SK-N-SH (cell line): Measurements from ENCODE around the gene ADAP2. TPM values are rescaled to one million over a fixed set of nuclear protein-coding genes. Genes with fewer than 3 reads are reported as not detected.
A peak's percentile ranks its signal among the peaks of the same experiment; 100 is the strongest.

Experiments
- CTCF ChIA-PET: fragments of 300-600, 350-600 bp; formaldehyde crosslinking; extraction: SDS; loops from one replicate; lab custom pipeline; 2021; lab: Yijun Ruan, JAX
- POLR2A ChIA-PET: fragments of 350-600 bp; sonication (Branson Sonifier 250); formaldehyde crosslinking; extraction: SDS; loops from one replicate; lab custom pipeline; 2020; ENCODE audit warnings: antibody characterized with exemption, inconsistent platforms; lab: Yijun Ruan, JAX
- DNase-seq: peaks from one replicate; pipeline ENCODE4 v3.0.0; 2012
- H2AFZ ChIP-seq: fragments of 200-600 bp; sonication (generic); 2 replicates; pipeline ENCODE4 v1.8.1; 2016; ENCODE audit warnings: antibody characterized with exemption, mild to moderate bottlenecking, low read depth
- H3F3A ChIP-seq: fragments of 200-600 bp; sonication (generic); replicated peaks from 2 replicates; pipeline ENCODE3; 2016; ENCODE audit warnings: antibody characterized with exemption, mild to moderate bottlenecking; ENCODE audit not compliant: insufficient read depth
- H3K27ac ChIP-seq, 2 experiments: fragments of 200-500 bp in 1 of 2; fragments of 200-600 bp in 1 of 2; sonication (Bioruptor generic) in 1 of 2; sonication (generic), shearing (Covaris generic) in 1 of 2; 2 replicates each; pipeline versions ENCODE4 v1.5.1 to v1.6.1; 2014 to 2016; ENCODE audit warnings: low read depth in 2 of 2, inconsistent platforms in 1 of 2, low read length in 1 of 2, mild to moderate bottlenecking in 1 of 2, mixed read lengths in 1 of 2
- H3K27me3 ChIP-seq: fragments of 200-600 bp; sonication (generic), shearing (Covaris generic); 2 replicates; pipeline ENCODE4 v1.6.1; 2016; ENCODE audit warnings: mixed run types; ENCODE audit not compliant: insufficient read depth
- H3K36me3 ChIP-seq, 2 experiments: fragments of 200-500 bp in 1 of 2; fragments of 200-600 bp in 1 of 2; sonication (Bioruptor generic) in 1 of 2; sonication (generic) in 1 of 2; replicated peaks in 1 of 2; 2 replicates each; pipeline versions ENCODE3 to v1.5.1; 2014 to 2016; ENCODE audit warnings: low read length in 1 of 2, mild to moderate bottlenecking in 1 of 2; ENCODE audit not compliant: insufficient read depth in 2 of 2, control insufficient read depth in 1 of 2
- H3K4me1 ChIP-seq, 2 experiments: fragments of 200-500 bp in 1 of 2; fragments of 200-600 bp in 1 of 2; sonication (Bioruptor generic) in 1 of 2; sonication (generic), shearing (Covaris generic) in 1 of 2; 2 replicates each; pipeline versions ENCODE4 v1.5.1 to v1.6.1; 2014 to 2016; ENCODE audit warnings: low read depth in 1 of 2, low read length in 1 of 2, mixed run types in 1 of 2; ENCODE audit not compliant: insufficient read depth in 2 of 2, control insufficient read depth in 1 of 2
- H3K4me2 ChIP-seq: fragments of 200-600 bp; sonication (generic), shearing (Covaris generic); 2 replicates; pipeline ENCODE4 v1.6.1; 2017; ENCODE audit warnings: mixed run types
- H3K4me3 ChIP-seq, 2 experiments: fragments of 200-500 bp in 1 of 2; fragments of 200-600 bp in 1 of 2; sonication (Bioruptor generic) in 1 of 2; sonication (generic), shearing (Covaris generic) in 1 of 2; 2 replicates each; pipeline versions ENCODE4 v1.5.1 to v1.8.1; 2014 to 2016; ENCODE audit warnings: low read depth in 2 of 2, inconsistent platforms in 1 of 2, low read length in 1 of 2, mild to moderate bottlenecking in 1 of 2, mixed read lengths in 1 of 2, moderate library complexity in 1 of 2
- H3K79me2 ChIP-seq: fragments of 200-600 bp; sonication (generic); 2 replicates; pipeline ENCODE4 v1.8.1; 2017; ENCODE audit warnings: mild to moderate bottlenecking; ENCODE audit not compliant: insufficient read depth
- H3K9ac ChIP-seq: fragments of 200-600 bp; sonication (generic); 2 replicates; pipeline ENCODE4 v1.6.1; 2017; ENCODE audit warnings: mixed run types
- H3K9me2 ChIP-seq: fragments of 200-600 bp; sonication (generic); 2 replicates; pipeline ENCODE4 v1.6.1; 2017; ENCODE audit warnings: mixed run types
- H3K9me3 ChIP-seq: fragments of 200-600 bp; sonication (generic); 2 replicates; pipeline ENCODE4 v1.6.1; 2017; ENCODE audit warnings: mixed run types, mild to moderate bottlenecking, moderate library complexity
- H4K20me1 ChIP-seq: fragments of 200-600 bp; sonication (generic); 2 replicates; pipeline ENCODE4 v1.6.1; 2017; ENCODE audit warnings: mild to moderate bottlenecking, mixed run types; ENCODE audit not compliant: insufficient read depth
- CHD2 ChIP-seq: fragments of 150-350 bp; IDR thresholded peaks from 2 replicates; pipeline ENCODE4 v1.6.1; 2018; ENCODE audit warnings: low read length; ENCODE audit not compliant: partially characterized antibody
- EP300 ChIP-seq, 2 experiments: IDR thresholded peaks; 2 replicates each; pipeline versions ENCODE4 v1.4.0 to v1.6.1; 2012; ENCODE audit warnings: borderline replicate concordance in 1 of 2, low read depth in 1 of 2, low read length in 1 of 2
- FOSL2 ChIP-seq: IDR thresholded peaks from 2 replicates; pipeline ENCODE4 v1.4.0; 2012; ENCODE audit warnings: low read depth, mild to moderate bottlenecking, moderate library complexity, borderline replicate concordance
- FOXJ3 ChIP-seq: sonication (generic); formaldehyde crosslinking; IDR thresholded peaks from 2 replicates; pipeline ENCODE4 v1.5.1; 2020; ENCODE audit warnings: mild to moderate bottlenecking, missing genetic modification reagents
- FOXM1 ChIP-seq: IDR thresholded peaks from 2 replicates; pipeline ENCODE4 v1.4.0; 2012; ENCODE audit warnings: low read depth, mild to moderate bottlenecking
- GABPA ChIP-seq: IDR thresholded peaks from 2 replicates; pipeline ENCODE4 v1.4.0; 2012; ENCODE audit warnings: low read depth, mild to moderate bottlenecking
- JUND ChIP-seq: IDR thresholded peaks from 2 replicates; pipeline ENCODE4 v1.4.0; 2012
- MAX ChIP-seq: IDR thresholded peaks from 2 replicates; pipeline ENCODE4 v1.4.0; 2012; ENCODE audit warnings: low read depth
- MXI1 ChIP-seq: IDR thresholded peaks from 2 replicates; pipeline ENCODE4 v1.6.1; 2012; ENCODE audit warnings: mild to moderate bottlenecking, low read depth, low read length, improper control_type of control experiment
- NRF1 ChIP-seq: IDR thresholded peaks from 2 replicates; pipeline ENCODE4 v1.6.1; 2012; ENCODE audit warnings: low read depth, mild to moderate bottlenecking, low read length
- PBX3 ChIP-seq: IDR thresholded peaks from 2 replicates; pipeline ENCODE4; 2012
- POLR2AphosphoS5 ChIP-seq: IDR thresholded peaks from 2 replicates; pipeline ENCODE4 v1.6.1; 2012; ENCODE audit warnings: low read depth, low read length
- RAD21 ChIP-seq: IDR thresholded peaks from 2 replicates; pipeline ENCODE4 v1.6.1; 2012; ENCODE audit warnings: mild to moderate bottlenecking, low read length
- REST ChIP-seq: IDR thresholded peaks from 2 replicates; pipeline ENCODE4 v1.6.1; 2012; ENCODE audit warnings: mild to moderate bottlenecking, low read depth, low read length, moderate library complexity
- RFX5 ChIP-seq: IDR thresholded peaks from 2 replicates; pipeline ENCODE4 v1.6.1; 2012; ENCODE audit warnings: mild to moderate bottlenecking, improper control_type of control experiment, low read length
- RXRA ChIP-seq: IDR thresholded peaks from 2 replicates; pipeline ENCODE4 v1.4.0; 2012; ENCODE audit warnings: low read depth, mild to moderate bottlenecking, borderline replicate concordance
- SIN3A ChIP-seq: IDR thresholded peaks from 2 replicates; pipeline ENCODE4 v1.6.1; 2012; ENCODE audit warnings: low read depth, mild to moderate bottlenecking, low read length, moderate library complexity, borderline replicate concordance
- TAF1 ChIP-seq: IDR thresholded peaks from 2 replicates; pipeline ENCODE4 v1.6.1; 2012; ENCODE audit warnings: low read depth, mild to moderate bottlenecking, low read length, moderate library complexity, borderline replicate concordance
- TCF12 ChIP-seq: IDR thresholded peaks from 2 replicates; pipeline ENCODE4 v1.4.0; 2012
- YY1 ChIP-seq: IDR thresholded peaks from 2 replicates; pipeline ENCODE4 v1.4.0; 2012; ENCODE audit warnings: low read depth, mild to moderate bottlenecking
- WGBS: methylation state at CpG from one replicate; pipeline ENCODE4 v1.1.6; 2017; ENCODE audit warnings: low lambda C conversion rate; 5-methylcytosine and 5-hydroxymethylcytosine counted together
- polyA plus RNA-seq, 3 experiments: library from polyadenylated mRNA; depleted of rRNA; stranded (reverse); fragments of >200 nt; gene quantifications; 2 replicates each; pipeline ENCODE4 v1.2.3, GENCODE V29; 2012
- TF ChIP-seq, protein P1 (sequence below): fragments of 150-350 bp; IDR thresholded peaks from 2 replicates; pipeline ENCODE4 v1.6.1; 2017; ENCODE audit warnings: antibody characterized with exemption, low read length, low read depth, borderline replicate concordance
- TF ChIP-seq, protein P2 (sequence below): IDR thresholded peaks from 2 replicates; pipeline ENCODE4 v1.4.0; 2012; ENCODE audit warnings: low read depth, borderline replicate concordance
- TF ChIP-seq, protein P3 (sequence below): fragments of 200-600 bp; sonication (generic); IDR thresholded peaks from 2 replicates; pipeline ENCODE4 v1.6.1; 2017; ENCODE audit warnings: antibody characterized with exemption, mild to moderate bottlenecking, moderate library complexity

Gene ADAP2
- polyA plus RNA-seq, 1 of the 3 experiments (the other 2 are of a cell fraction) = 0.39 TPM

- ChIA-PET CTCF (interaction anchor here (0.7 kb wide), 1 partner anchor 11 kb away, joined by 3 read pairs; no protein-coding TSS in a partner anchor), POLR2A (no interaction called here)
- peak; percentile 78 for DNase-seq
- Histone ChIP-seq H3K27me3 (no peaks in the 10 kb centered on the region), H3K4me3 (no peak overlapping the region), H3K79me2 (no peaks in the 10 kb centered on the region), H3K4me1 (peaks cover 5 to 12% of the 10 kb centered on the region in 2 experiments; a peak in 1 of 4 replicates), H3K9me3 (no peaks in the 10 kb centered on the region), H3K27ac (peak overlapping the region; percentile 29 to 31; a peak in 2 of 4 replicates), H3K4me2 (0 out of 2 replicates have a peak overlapping the region, but pooled peaks have one; percentile 6), H3K36me3 (no peaks in the 10 kb centered on the region), H3F3A (peaks cover 3% of the 10 kb centered on the region), H3K9ac (no peak overlapping the region), H4K20me1 (no peaks in the 10 kb centered on the region), H2AFZ (peak overlapping the region; percentile 69; the same call in 1 of the 2 replicates), H3K9me2 (no peaks in the 10 kb centered on the region)
- 55% methylated on average over 8 of the region's 9 CpGs for WGBS
- TF ChIP-seq FOXJ3 (CRISPR knock-in tag) = no peak
- no peak for TF ChIP-seq RXRA
- TF ChIP-seq GABPA = no peak
- peak; percentile 91 for TF ChIP-seq TCF12
- TF ChIP-seq, protein P1, sequence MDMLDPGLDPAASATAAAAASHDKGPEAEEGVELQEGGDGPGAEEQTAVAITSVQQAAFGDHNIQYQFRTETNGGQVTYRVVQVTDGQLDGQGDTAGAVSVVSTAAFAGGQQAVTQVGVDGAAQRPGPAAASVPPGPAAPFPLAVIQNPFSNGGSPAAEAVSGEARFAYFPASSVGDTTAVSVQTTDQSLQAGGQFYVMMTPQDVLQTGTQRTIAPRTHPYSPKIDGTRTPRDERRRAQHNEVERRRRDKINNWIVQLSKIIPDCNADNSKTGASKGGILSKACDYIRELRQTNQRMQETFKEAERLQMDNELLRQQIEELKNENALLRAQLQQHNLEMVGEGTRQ = no peak
- TF ChIP-seq PBX3 = peak; percentile 83
- TF ChIP-seq YY1 = no peak
- TF ChIP-seq MXI1 = peak; percentile 30; the same call in 1 of the 2 replicates
- TF ChIP-seq MAX = 0 out of 2 replicates have a peak, but pooled peaks have one; percentile 46
- TF ChIP-seq NRF1 = no peak
- no peak for TF ChIP-seq RFX5
- no peak for TF ChIP-seq RAD21
- peak; percentile 25; the same call in 1 of the 2 replicates for TF ChIP-seq SIN3A
- no peak for TF ChIP-seq REST
- TF ChIP-seq JUND = no peak
- no peak for TF ChIP-seq TAF1
- no peak for TF ChIP-seq FOSL2
- peak; percentile 54 for TF ChIP-seq CHD2
- TF ChIP-seq EP300 (IDR thresholded peaks at IDR 0.05; ENCODE audit: borderline replicate concordance in 1 of 2, low read depth in 1 of 2, low read length in 1 of 2) = 0 out of 4 replicates have a peak, but pooled peaks of 1 of the 2 experiments have one; percentile 20
- peak; percentile 54; the same call in 1 of the 2 replicates for TF ChIP-seq POLR2AphosphoS5
- no peak for TF ChIP-seq FOXM1
- TF ChIP-seq, protein P2, sequence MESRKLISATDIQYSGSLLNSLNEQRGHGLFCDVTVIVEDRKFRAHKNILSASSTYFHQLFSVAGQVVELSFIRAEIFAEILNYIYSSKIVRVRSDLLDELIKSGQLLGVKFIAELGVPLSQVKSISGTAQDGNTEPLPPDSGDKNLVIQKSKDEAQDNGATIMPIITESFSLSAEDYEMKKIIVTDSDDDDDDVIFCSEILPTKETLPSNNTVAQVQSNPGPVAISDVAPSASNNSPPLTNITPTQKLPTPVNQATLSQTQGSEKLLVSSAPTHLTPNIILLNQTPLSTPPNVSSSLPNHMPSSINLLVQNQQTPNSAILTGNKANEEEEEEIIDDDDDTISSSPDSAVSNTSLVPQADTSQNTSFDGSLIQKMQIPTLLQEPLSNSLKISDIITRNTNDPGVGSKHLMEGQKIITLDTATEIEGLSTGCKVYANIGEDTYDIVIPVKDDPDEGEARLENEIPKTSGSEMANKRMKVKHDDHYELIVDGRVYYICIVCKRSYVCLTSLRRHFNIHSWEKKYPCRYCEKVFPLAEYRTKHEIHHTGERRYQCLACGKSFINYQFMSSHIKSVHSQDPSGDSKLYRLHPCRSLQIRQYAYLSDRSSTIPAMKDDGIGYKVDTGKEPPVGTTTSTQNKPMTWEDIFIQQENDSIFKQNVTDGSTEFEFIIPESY = no peak
- TF ChIP-seq, protein P3, sequence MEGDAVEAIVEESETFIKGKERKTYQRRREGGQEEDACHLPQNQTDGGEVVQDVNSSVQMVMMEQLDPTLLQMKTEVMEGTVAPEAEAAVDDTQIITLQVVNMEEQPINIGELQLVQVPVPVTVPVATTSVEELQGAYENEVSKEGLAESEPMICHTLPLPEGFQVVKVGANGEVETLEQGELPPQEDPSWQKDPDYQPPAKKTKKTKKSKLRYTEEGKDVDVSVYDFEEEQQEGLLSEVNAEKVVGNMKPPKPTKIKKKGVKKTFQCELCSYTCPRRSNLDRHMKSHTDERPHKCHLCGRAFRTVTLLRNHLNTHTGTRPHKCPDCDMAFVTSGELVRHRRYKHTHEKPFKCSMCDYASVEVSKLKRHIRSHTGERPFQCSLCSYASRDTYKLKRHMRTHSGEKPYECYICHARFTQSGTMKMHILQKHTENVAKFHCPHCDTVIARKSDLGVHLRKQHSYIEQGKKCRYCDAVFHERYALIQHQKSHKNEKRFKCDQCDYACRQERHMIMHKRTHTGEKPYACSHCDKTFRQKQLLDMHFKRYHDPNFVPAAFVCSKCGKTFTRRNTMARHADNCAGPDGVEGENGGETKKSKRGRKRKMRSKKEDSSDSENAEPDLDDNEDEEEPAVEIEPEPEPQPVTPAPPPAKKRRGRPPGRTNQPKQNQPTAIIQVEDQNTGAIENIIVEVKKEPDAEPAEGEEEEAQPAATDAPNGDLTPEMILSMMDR = no peak
Measured at GRCh38 chr17:30950669-30951399, 29.1 kb downstream of the ADAP2 start.
